Measurements from ENCODE around the gene PPP1CA. TPM values are rescaled to one million over a fixed set of nuclear protein-coding genes. Genes with fewer than 3 reads are reported as not detected.

PPP1CA gene
- total RNA-seq, 1 experiment from 2014 or later = 238 TPM

DNA sequence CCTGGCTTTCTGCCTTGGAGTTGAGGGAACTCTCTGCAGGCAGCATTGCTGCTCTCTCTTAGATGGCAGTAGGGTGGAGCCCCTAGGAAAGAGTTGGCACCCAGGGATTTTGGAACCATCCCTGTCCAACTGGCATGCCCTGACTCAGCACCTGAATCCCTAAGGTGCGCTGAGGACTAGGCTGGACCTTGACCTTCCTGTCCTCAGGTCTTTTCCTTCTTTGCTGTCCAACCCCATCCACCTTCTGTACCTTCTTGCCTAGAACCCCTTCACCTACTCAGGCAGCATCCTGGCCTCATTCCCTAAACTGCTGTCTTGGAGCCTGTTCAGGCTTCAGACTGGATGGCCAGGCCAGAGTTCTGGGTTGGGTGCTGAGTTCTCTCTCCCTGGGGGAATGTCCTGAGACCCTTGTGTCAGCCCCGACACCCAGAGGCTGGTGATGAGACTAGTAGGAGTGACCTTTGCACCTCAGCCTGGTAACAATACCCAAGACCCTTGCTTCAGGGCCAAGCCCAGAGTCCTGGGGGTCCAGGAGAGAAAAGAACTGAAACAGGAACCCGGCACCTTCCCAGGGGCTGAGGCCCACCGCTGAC lies 45.8 kb downstream of the PPP1CA start:
- no peak for TF ChIP-seq POLR2A (IDR thresholded peaks at IDR 0.05; ENCODE audit: borderline replicate concordance, extremely low read depth, insufficient read depth, insufficient read length)
- no peak for TF ChIP-seq TCF7L2 (IDR thresholded peaks at IDR 0.05; ENCODE audit: borderline replicate concordance, extremely low read depth, insufficient read depth, insufficient read length)
- TF ChIP-seq CTCF (IDR thresholded peaks at IDR 0.05 in 2 of 3, conservative IDR thresholded peaks at IDR 0.05 in 1 of 3; ENCODE audit: borderline replicate concordance in 1 of 3, insufficient read depth in 1 of 3, low read depth in 2 of 3, low read length in 2 of 3) = no peak
- TF ChIP-seq FOSL1 (IDR thresholded peaks at IDR 0.05; ENCODE audit: low read depth) = no peak
- TF ChIP-seq, protein P1, sequence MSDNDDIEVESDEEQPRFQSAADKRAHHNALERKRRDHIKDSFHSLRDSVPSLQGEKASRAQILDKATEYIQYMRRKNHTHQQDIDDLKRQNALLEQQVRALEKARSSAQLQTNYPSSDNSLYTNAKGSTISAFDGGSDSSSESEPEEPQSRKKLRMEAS (IDR thresholded peaks at IDR 0.05) = no peak
- no peak for TF ChIP-seq ZNF274 (IDR thresholded peaks at IDR 0.05; ENCODE audit: low read depth, low read length)
- TF ChIP-seq SP1 (IDR thresholded peaks at IDR 0.05; ENCODE audit: low read depth) = no peak
- TF ChIP-seq SRF (IDR thresholded peaks at IDR 0.05; ENCODE audit: low read depth) = no peak
- TF ChIP-seq POLR2AphosphoS5 (IDR thresholded peaks at IDR 0.05; ENCODE audit: low read depth, low read length) = no peak
- TF ChIP-seq REST (IDR thresholded peaks at IDR 0.05; ENCODE audit: low read depth) = no peak
- no peak for TF ChIP-seq ELF1 (IDR thresholded peaks at IDR 0.05; ENCODE audit: borderline replicate concordance, low read depth)
- TF ChIP-seq YY1 (IDR thresholded peaks at IDR 0.05; ENCODE audit: extremely low read depth, insufficient replicate concordance, low read depth, low read length) = no peak
- no peak for TF ChIP-seq ZBTB33 (IDR thresholded peaks at IDR 0.05; ENCODE audit: extremely low read depth, insufficient replicate concordance, low read length)
- TF ChIP-seq SIN3A (IDR thresholded peaks at IDR 0.05; ENCODE audit: low read depth) = no peak
- TF ChIP-seq EGR1 (IDR thresholded peaks at IDR 0.05; ENCODE audit: low read depth) = no peak
- no peak for TF ChIP-seq ZFX (IDR thresholded peaks at IDR 0.05)
- TF ChIP-seq CBX3 (IDR thresholded peaks at IDR 0.05; ENCODE audit: low read depth) = no peak
- H2AFZ ChIP-seq (ENCODE audit: low read depth, low read length, poor library complexity, severe bottlenecking) = no peak overlapping the region
- H3K27me3 ChIP-seq (ENCODE audit: insufficient read depth, low read length) = no peaks in the 10 kb centered on the region
- H3K4me3 ChIP-seq (replicated peaks in 1 of 2; ENCODE audit: low read depth in 1 of 2, low read length in 2 of 2) = peak overlapping the region; percentile 35 to 86
- no TSS peak for BruUV-seq (replicated peaks)
- ATAC-seq (no peak), DNase-seq (ENCODE audit: low read depth, low spot score) (no peak)
- H4K20me1 ChIP-seq (ENCODE audit: insufficient read depth) = no peaks in the 10 kb centered on the region
- H3K9me2 ChIP-seq (ENCODE audit: insufficient read depth) = no peaks in the 10 kb centered on the region
- no peaks in the 10 kb centered on the region for H3K9me3 ChIP-seq (ENCODE audit: control insufficient read depth in 1 of 2, insufficient read depth in 1 of 2, low read depth in 1 of 2, low read length in 2 of 2)
- peak overlapping the region; percentile 84 for H3K9ac ChIP-seq (ENCODE audit: low read length)
- peaks cover 10% of the 10 kb centered on the region; the same call in 1 of the 2 replicates for H3K79me2 ChIP-seq (ENCODE audit: insufficient read depth, low read length)
- no peaks in the 10 kb centered on the region for H3K36me3 ChIP-seq (ENCODE audit: control insufficient read depth in 1 of 2, insufficient read depth in 2 of 2, low read length in 2 of 2)
- H3K4me1 ChIP-seq (ENCODE audit: control insufficient read depth in 1 of 2, insufficient read depth in 2 of 2, low read length in 2 of 2) = peaks cover 55 to 76% of the 10 kb centered on the region in 2 experiments
- POLR2A ChIA-PET = interaction anchor here (2.0 to 8.1 kb wide), 2 partner anchors 20 to 29 kb away, joined by 6 to 210 read pairs; partner anchors contain the start of gene CLCF1
- H3K4me2 ChIP-seq (ENCODE audit: low read length) = peak overlapping the region; percentile 93
- H3K27ac ChIP-seq (ENCODE audit: low read depth, low read length) = peak overlapping the region; percentile 95
- intact Hi-C loops (cut with micrococcal nuclease) = no loop called here
- CTCF ChIA-PET = interaction anchor here (2.2 to 16.6 kb wide), 3 partner anchors 10 to 46 kb away, joined by 7 to 456 read pairs (median 23); partner anchors contain the start of genes CLCF1 and PPP1CA
- RAD21 ChIA-PET (ENCODE audit: low non-redundant PET in 1 of 2, low total read pairs in 2 of 2, uncharacterized antibody in 2 of 2, unreplicated experiment in 2 of 2) = interaction anchor here (0.6 to 6.0 kb wide), 6 partner anchors 18 to 41 kb away, joined by 3 to 76 read pairs (median 6); no protein-coding TSS in a partner anchor
